Activated naive CD8-positive, alpha-beta T cell treated with anti-CD3 and anti-CD28 coated beads, Interleukin-2, amount 50 U/mL, for 24 hours (primary cell): ENCODE measurements around the gene BTBD9.
A peak's percentile ranks its signal among the peaks of the same experiment; 100 is the strongest.

ENCODE experiments used
- ATAC-seq: fragments of 150-1000 bp; cut with Tn5 transposase; one replicate; pipeline ENCODE4 v1.10.0; 2021
- DNase-seq: peaks from one replicate; pipeline ENCODE4 v3.0.0; 2021
- H3K27ac Mint-ChIP-seq: one replicate; pipeline ENCODE4 v1.8.0; 2021; ENCODE audit warnings: mild to moderate bottlenecking, mixed read lengths
- H3K27me3 Mint-ChIP-seq: one replicate; pipeline ENCODE4 v1.8.0; 2021; ENCODE audit warnings: mixed read lengths
- H3K36me3 Mint-ChIP-seq: one replicate; pipeline ENCODE4 v1.8.0; 2021; ENCODE audit warnings: low read depth, mixed read lengths
- H3K4me1 Mint-ChIP-seq: one replicate; pipeline ENCODE4 v1.8.0; 2021; ENCODE audit warnings: mixed read lengths
- H3K4me3 Mint-ChIP-seq: one replicate; pipeline ENCODE4 v1.8.0; 2021; ENCODE audit warnings: mild to moderate bottlenecking, moderate library complexity, mixed read lengths
- H3K9me3 Mint-ChIP-seq: one replicate; pipeline ENCODE4 v1.8.0; 2021; ENCODE audit warnings: mixed read lengths

The BTBD9 gene

DNA sequence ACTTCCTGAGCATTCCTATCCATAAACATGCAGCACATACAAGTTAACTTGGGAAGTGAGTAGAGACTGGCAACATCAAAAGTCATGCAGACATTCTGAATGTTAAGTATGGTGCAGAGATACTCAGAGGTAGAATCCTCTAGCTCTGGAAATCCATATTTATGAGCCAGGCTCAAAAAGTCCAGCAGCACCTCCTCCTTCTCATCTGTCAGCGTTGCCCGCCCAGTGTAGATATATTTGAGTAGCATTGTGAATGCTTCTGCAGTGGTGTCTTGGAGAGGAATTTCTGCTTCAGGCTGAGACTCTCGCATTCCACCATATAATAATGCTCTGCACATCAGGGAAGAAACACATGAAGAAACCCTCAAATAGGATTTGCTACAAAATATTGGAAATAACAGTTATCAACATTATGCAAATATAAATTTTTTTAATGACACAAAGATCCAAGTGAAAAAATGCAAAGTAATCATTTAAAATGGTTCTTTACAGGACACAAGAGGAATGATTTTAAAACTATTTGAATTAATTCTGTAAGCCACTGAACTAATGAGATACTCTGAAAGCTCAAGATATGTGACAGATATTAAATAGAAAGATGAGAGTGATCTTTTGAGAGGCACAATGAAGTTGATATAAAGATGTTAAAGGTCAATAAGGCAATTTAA lies 45.6 kb downstream of the BTBD9 start:
- ATAC-seq = no peak
- Mint-ChIP-seq H3K4me3 (no peak overlapping the region), H3K9me3 (no peaks in the 10 kb centered on the region), H3K36me3 (peaks cover 20% of the 10 kb centered on the region), H3K27me3 (no peaks in the 10 kb centered on the region), H3K4me1 (peaks cover 8% of the 10 kb centered on the region), H3K27ac (no peak overlapping the region)
- DNase-seq = no peak

DNA sequence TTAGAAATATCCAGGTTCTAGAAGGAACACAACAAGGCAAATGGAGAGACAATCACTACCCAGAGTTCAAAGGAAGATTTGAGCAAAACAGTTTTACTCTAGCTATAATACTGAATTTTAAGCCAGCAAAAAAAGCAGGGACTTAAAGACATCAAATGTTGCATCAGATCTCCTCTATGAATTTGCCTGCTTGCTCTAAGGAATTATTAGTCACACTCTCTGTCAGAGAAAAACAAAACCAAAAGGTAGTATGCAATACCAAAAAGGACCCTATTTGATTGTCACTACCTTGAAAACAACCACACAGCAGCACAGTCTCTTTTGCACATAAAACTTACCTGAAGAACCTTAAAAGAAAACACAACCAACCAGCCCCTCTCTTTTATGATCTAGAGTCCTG lies 46.3 kb downstream of the BTBD9 start:
- H3K4me3 Mint-ChIP-seq = no peak overlapping the region
- peaks cover 8% of the 10 kb centered on the region for H3K4me1 Mint-ChIP-seq
- no peaks in the 10 kb centered on the region for H3K9me3 Mint-ChIP-seq
- H3K27ac Mint-ChIP-seq = peak overlapping the region; percentile 15
- no peak for ATAC-seq
- no peaks in the 10 kb centered on the region for H3K27me3 Mint-ChIP-seq
- H3K36me3 Mint-ChIP-seq = peaks cover 20% of the 10 kb centered on the region
- no peak for DNase-seq

DNA sequence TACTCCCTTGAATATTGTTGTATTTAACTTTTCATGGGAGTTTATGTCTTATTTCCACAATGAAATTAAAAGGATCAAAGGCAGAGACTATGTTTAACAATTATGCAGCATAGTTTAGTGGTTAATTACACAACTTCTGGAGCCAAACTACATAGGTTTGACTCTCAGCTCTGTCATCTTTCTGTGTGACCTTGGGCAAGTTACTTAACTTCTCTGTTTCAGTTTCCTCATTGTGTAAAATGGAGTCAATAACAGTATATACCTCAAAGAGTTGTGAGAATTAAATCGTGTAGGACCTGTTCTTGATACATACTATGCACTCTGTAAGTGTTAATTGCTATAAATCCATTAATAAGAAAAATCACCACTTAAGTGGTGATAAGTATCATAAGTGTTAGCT lies 48.3 kb downstream of the BTBD9 start:
- no peaks in the 10 kb centered on the region for H3K27me3 Mint-ChIP-seq
- no peak for DNase-seq
- H3K4me3 Mint-ChIP-seq = no peak overlapping the region
- H3K9me3 Mint-ChIP-seq = no peaks in the 10 kb centered on the region
- H3K27ac Mint-ChIP-seq = no peak overlapping the region
- peaks cover 17% of the 10 kb centered on the region for H3K36me3 Mint-ChIP-seq
- H3K4me1 Mint-ChIP-seq = peaks cover 8% of the 10 kb centered on the region
- ATAC-seq = no peak

DNA sequence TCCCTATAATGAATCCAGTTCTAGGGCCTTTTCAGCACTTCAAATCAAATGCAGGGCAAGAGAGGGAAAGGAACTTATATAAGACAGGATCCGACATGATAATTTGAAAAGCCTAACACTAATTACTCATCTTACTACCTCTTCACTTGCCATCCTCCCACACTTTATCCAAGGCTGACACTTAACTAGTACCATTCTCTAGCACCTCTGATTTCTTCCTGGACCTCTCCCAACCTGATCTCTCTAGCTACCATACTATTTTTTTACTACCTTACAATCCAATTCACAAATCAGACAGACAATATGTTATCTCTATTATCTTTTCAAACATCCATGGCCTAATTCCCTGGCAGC lies 50.4 kb downstream of the BTBD9 start:
- no peaks in the 10 kb centered on the region for H3K27me3 Mint-ChIP-seq
- H3K4me1 Mint-ChIP-seq = peaks cover 8% of the 10 kb centered on the region
- peaks cover 11% of the 10 kb centered on the region for H3K36me3 Mint-ChIP-seq
- H3K27ac Mint-ChIP-seq = no peak overlapping the region
- H3K4me3 Mint-ChIP-seq = no peak overlapping the region
- no peaks in the 10 kb centered on the region for H3K9me3 Mint-ChIP-seq
- ATAC-seq (no peak), DNase-seq (no peak)

DNA sequence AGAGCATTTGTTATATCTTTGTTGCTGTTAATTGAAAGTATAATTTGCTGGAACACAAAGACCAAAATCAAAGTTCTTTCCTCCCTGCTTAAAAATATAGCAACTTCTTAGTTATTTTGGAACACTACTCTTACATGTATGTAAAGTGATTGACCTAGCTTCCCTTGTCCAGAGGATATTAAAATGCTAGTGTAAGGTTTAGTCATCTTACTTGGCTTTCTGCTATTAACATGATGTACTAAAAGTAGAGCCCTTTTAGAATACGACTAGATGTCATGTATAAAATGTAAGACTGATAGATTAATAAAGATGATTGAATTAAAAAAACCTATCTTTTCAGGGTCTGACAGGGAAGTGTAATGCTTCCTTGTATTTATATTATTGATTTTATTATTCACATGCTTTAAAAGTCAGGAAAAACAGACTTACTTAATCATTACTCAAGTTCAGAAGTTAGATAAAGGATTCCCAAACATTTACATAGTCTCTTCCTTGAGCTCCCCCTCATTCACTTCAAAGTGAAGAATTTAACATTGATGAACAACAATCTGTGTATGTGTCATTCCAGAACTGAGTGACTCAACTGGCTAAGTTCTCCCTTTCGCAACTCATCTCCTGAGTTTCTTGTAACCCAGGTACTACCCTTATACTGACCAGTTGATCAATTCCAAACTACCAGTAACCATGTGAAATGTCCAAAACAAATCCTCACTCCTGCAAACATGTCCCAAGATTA lies 50.9 kb downstream of the BTBD9 start:
- no peak overlapping the region for H3K27ac Mint-ChIP-seq
- peaks cover 8% of the 10 kb centered on the region for H3K4me1 Mint-ChIP-seq
- no peaks in the 10 kb centered on the region for H3K27me3 Mint-ChIP-seq
- no peaks in the 10 kb centered on the region for H3K9me3 Mint-ChIP-seq
- DNase-seq (no peak), ATAC-seq (peak; percentile 52)
- no peak overlapping the region for H3K4me3 Mint-ChIP-seq
- peaks cover 11% of the 10 kb centered on the region for H3K36me3 Mint-ChIP-seq

DNA sequence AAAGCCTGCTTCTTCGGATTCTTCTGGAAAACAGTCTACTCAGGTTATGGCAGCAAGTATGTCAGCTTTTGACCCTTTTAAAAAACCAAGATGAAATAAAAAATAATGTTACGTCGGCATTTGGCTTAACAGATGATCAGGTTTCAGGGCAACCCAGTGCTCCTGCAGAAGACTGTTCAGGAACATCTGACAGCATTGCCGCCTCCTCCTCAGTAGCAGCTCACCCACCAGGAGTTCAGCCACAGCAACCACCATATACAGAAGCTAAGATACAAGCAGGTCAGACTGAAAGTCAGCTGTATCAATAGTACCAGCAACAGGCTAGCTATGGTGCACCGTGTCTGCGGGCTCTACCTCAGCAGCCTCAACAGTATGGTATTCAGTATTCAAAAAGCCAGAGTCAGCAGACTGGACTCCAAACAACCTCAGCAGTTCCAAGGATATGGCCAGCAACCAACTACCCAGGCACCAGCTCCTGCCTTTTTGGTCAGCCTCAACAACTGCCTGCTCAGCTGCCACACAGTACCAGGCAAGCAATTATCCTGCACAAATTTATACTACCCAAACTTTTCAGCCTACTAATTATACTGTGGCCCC lies 51.9 kb downstream of the BTBD9 start:
- Mint-ChIP-seq H3K36me3 (peaks cover 8% of the 10 kb centered on the region), H3K27me3 (no peaks in the 10 kb centered on the region), H3K4me1 (peaks cover 5% of the 10 kb centered on the region), H3K27ac (no peak overlapping the region), H3K9me3 (no peaks in the 10 kb centered on the region), H3K4me3 (no peak overlapping the region)
- ATAC-seq (no peak), DNase-seq (no peak)

DNA sequence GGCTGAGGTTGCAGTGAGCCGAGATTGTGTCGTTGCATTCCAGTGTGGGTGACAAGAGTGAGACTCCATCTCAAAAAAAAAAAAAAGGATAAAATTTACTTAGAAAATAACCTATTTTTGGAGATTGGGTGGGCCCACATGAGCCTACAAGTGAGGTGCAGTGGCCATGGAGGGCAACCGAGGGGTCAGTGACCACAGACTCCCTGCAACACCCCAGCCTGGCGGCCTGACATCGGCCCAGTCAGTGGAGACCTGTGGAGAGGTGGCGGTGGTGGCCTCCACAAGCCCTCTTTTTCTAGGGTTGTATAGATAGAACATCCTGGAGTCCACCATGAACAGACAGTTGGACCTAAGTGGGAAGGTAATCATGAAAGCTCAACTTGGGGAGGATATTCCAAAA lies 52.7 kb downstream of the BTBD9 start:
- Mint-ChIP-seq H3K27me3 (no peaks in the 10 kb centered on the region), H3K4me3 (no peak overlapping the region)
- no peak for DNase-seq

DNA sequence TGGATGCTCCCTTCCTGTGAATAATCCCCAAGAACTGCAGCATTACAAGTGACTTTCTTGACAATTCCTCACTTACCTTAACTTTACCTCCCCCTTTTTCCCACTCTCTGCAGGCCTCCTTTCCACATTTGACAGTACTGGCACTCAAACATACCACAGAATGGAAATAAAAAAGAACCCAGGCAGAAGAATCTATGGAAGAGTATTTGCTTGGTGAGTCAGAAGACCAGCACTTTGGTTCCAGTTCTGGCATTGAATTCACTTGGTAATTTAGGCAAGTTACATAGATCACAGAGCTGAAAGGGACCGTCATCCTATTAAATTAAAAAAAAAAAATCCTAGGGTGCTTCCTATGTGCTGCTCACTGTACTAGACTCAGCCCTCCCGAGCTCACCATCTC lies 55.0 kb downstream of the BTBD9 start:
- no peak for ATAC-seq
- no peak for DNase-seq
- Mint-ChIP-seq H3K9me3 (no peaks in the 10 kb centered on the region), H3K4me3 (no peak overlapping the region), H3K27me3 (no peaks in the 10 kb centered on the region), H3K36me3 (peaks cover 5% of the 10 kb centered on the region), H3K4me1 (peaks cover 5% of the 10 kb centered on the region), H3K27ac (no peak overlapping the region)

More for the DNA sequence above, 52.7 kb downstream of the BTBD9 start:
- peaks cover 5% of the 10 kb centered on the region for H3K4me1 Mint-ChIP-seq
- H3K9me3 Mint-ChIP-seq = no peaks in the 10 kb centered on the region
- no peak for ATAC-seq
- H3K27ac Mint-ChIP-seq = no peak overlapping the region
- peaks cover under 1% of the 10 kb centered on the region for H3K36me3 Mint-ChIP-seq

DNA sequence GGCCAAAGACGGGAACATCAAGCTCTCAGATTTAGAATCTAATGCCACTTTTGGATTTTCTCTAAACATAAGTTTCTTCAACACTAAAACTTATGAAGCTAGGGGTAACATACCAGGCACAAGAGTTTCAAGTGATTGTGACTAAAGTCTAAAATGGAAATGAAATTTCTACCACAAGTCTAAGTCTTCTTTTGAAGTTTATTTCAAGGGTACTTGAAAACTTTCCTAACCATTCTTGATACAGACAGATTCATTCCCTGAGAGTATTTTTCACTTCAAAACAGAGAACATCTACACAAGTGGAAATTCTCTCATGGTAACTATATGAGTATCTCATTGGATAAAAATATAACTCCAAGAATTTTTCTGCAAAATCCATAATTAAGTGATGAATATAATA lies 56.2 kb downstream of the BTBD9 start:
- Mint-ChIP-seq H3K9me3 (no peaks in the 10 kb centered on the region), H3K4me3 (no peak overlapping the region), H3K4me1 (peaks cover 12% of the 10 kb centered on the region), H3K27ac (no peak overlapping the region), H3K27me3 (no peaks in the 10 kb centered on the region), H3K36me3 (peaks cover 8% of the 10 kb centered on the region)
- ATAC-seq (no peak), DNase-seq (no peak)

DNA sequence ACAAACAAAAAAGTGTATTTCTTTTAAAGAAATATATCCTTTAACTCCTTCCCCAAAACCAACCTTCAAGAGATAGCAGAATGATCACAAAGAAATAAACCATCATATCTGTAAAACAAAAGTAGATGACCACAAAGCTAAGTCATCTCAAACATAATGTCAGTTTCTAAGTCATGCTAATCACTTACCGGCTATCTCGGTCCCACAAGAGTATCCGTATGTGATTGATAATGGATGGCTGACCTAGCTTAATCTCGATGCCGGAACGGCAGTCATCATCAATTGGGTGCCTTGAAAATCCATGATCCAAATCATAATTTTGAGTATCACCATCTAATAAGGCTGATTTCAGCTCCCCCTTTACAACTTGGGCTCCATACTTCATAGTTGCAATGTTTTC lies 59.7 kb downstream of the BTBD9 start:
- Mint-ChIP-seq H3K27me3 (no peaks in the 10 kb centered on the region), H3K36me3 (peaks cover 17% of the 10 kb centered on the region), H3K4me1 (peaks cover 27% of the 10 kb centered on the region), H3K9me3 (no peaks in the 10 kb centered on the region), H3K4me3 (no peak overlapping the region), H3K27ac (no peak overlapping the region)
- ATAC-seq (no peak), DNase-seq (no peak)

DNA sequence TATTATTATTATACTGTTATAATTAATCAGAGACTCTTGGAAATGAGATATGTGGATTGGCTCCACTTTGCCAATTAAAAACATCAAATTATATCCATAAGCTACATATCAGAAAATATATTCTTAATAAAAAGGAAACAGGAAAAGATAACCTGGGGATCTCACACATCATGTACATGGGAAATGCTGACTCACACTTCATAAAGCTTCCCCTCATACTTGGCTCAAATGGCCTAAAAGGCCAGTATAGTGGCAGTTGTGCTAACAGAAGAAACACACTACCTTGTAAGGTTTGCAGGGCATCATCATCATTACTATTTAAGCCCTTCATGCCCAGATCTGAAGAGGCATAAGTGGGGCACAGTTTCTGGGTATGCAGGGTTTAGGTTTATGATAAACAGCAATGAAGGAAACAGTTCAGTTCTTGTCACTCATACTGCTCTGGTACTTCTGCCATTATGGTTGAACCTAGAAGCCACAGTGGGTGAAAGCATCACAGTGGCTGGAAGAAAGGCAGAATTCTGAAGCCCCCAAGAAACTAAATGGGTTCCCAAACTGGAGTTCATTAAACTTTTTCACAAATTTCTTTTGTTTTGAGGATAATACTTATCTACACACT lies 60.6 kb downstream of the BTBD9 start:
- ATAC-seq (peak; percentile 38), DNase-seq (no peak)
- peaks cover 27% of the 10 kb centered on the region for H3K4me1 Mint-ChIP-seq
- H3K36me3 Mint-ChIP-seq = peaks cover 17% of the 10 kb centered on the region
- H3K27ac Mint-ChIP-seq = peak overlapping the region; percentile 28
- no peak overlapping the region for H3K4me3 Mint-ChIP-seq
- H3K27me3 Mint-ChIP-seq = no peaks in the 10 kb centered on the region
- H3K9me3 Mint-ChIP-seq = no peaks in the 10 kb centered on the region

DNA sequence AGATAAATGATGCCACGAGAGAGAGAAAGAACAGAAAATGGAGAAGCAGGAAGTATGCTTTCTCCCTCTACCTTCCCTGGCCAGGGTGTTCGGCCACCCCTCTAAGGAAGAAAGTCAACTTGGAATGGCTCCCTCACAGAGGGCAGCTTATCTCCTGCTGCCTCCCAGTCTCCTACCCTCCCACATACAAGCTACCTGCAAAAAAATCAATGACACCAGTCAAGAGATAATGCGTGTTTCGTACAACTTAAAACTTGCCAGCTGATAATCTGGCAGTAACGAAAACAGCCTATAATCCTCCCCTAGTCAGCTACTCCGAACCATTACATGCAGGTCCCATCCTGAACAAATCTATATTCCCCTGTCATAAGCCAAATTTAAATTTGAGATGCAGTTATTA lies 61.7 kb downstream of the BTBD9 start:
- Mint-ChIP-seq H3K36me3 (peaks cover 17% of the 10 kb centered on the region), H3K27ac (peak overlapping the region; percentile 65), H3K4me3 (no peak overlapping the region), H3K9me3 (no peaks in the 10 kb centered on the region), H3K27me3 (no peaks in the 10 kb centered on the region), H3K4me1 (peaks cover 30% of the 10 kb centered on the region)
- DNase-seq = no peak
- peak; percentile 23 for ATAC-seq

DNA sequence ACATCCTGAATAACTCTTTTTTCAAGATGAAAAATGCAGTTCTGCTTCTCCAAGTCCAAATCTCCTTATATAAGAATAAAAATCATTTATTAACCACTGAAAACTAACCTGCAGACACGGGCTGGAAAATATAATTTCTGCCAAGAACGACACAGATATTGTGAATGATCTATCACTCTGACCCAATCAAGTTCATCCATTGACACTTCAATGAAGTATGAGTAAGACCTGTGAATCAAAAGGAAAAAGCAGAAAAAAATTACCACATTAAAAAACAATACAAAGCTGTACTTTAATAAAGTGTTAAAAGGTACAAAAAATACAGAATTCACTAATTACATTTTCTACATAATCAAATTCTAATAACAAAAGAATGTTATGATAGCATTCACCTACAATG lies 62.2 kb downstream of the BTBD9 start:
- no peak overlapping the region for H3K4me3 Mint-ChIP-seq
- peak; percentile 59 for ATAC-seq
- peaks cover 17% of the 10 kb centered on the region for H3K36me3 Mint-ChIP-seq
- H3K27me3 Mint-ChIP-seq = no peaks in the 10 kb centered on the region
- no peaks in the 10 kb centered on the region for H3K9me3 Mint-ChIP-seq
- DNase-seq = no peak
- H3K4me1 Mint-ChIP-seq = peaks cover 28% of the 10 kb centered on the region
- no peak overlapping the region for H3K27ac Mint-ChIP-seq

DNA sequence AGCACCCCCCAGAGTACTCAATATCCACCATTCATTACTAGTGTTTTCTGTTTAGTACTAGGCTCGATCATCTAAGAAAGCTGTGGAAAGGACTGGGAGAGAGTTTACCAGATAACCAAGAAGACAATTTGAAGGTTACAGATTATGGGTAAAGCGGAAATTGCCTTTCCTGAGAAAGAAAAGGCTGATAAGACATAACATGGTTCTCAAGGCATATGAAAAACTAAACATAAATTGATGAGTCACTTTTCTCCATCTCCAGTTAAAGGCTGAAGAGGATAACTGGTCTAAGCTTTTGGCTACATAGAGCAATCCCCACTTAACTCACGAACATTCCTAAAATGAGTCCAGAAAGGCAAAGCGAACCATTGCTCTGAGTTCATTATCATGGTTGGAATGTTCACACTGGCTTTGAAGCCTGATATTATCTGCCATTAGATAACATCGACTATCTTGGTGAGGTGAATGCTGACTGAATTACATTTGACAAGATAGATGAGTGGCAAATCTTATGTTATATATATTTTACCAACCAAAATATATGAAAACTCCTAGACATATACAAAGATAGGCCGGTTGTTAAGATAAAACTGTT lies 65.8 kb downstream of the BTBD9 start:
- Mint-ChIP-seq H3K36me3 (peaks cover 9% of the 10 kb centered on the region), H3K9me3 (no peaks in the 10 kb centered on the region), H3K27me3 (no peaks in the 10 kb centered on the region), H3K4me3 (no peak overlapping the region), H3K4me1 (peaks cover 40% of the 10 kb centered on the region), H3K27ac (no peak overlapping the region)
- DNase-seq (no peak), ATAC-seq (no peak)
